Endothelial cell of umbilical vein (primary cell): ENCODE data around the gene DAAM1. TPM values are rescaled to one million over a fixed set of nuclear protein-coding genes. Genes with fewer than 3 reads are reported as not detected.

ENCODE experiments used
- BruUV-seq: library from RNA; stranded (reverse); fragments of 400-500 nt; replicated peaks from 2 replicates; lab custom pipeline; 2021; lab: Mats Ljungman, UMichigan
- CTCF ChIA-PET: fragments of 300-600, 350-600 bp; sonication (Branson Sonifier 250); formaldehyde crosslinking; loops from one replicate; lab custom pipeline; 2021; ENCODE audit warnings: antibody characterized with exemption, inconsistent platforms; lab: Charles Lee
- POLR2A ChIA-PET: fragments of 300-600, 350-600 bp; sonication (Branson Sonifier 250); formaldehyde crosslinking; loops from one replicate; lab custom pipeline; 2021; ENCODE audit warnings: antibody characterized with exemption, inconsistent platforms; lab: Charles Lee
- DNase-seq: peaks from one replicate; pipeline ENCODE4 v3.0.0-alpha.2; 2011; ENCODE audit warnings: low read depth, low spot score
- FAIRE-seq: peaks from 2 replicates; lab custom pipeline; 2011; peaks lifted over from hg19 to GRCh38; lab: Jason Lieb, UNC
- H2AFZ ChIP-seq: 2 replicates; pipeline ENCODE4 v1.6.0; 2012; ENCODE audit warnings: low read depth, low read length, control low read depth, inconsistent platforms
- H3K27ac ChIP-seq: 2 replicates; pipeline ENCODE4 v1.5.1; 2011; ENCODE audit warnings: low read depth, mild to moderate bottlenecking, control low read depth, low read length, moderate library complexity; ENCODE audit not compliant: insufficient read depth
- H3K27me3 ChIP-seq, 2 experiments: 2 replicates each; pipeline versions ENCODE4 v1.6.0 to v1.6.1; 2011; ENCODE audit warnings: low read length in 2 of 2, mixed read lengths in 1 of 2; ENCODE audit not compliant: control insufficient read depth in 2 of 2, insufficient read depth in 2 of 2
- H3K36me3 ChIP-seq, 2 experiments: 2 replicates in 1 of 2; 3 replicates in 1 of 2; pipeline ENCODE4 v1.5.1; 2011; ENCODE audit warnings: low read length in 2 of 2, mild to moderate bottlenecking in 1 of 2, moderate library complexity in 1 of 2; ENCODE audit not compliant: control insufficient read depth in 2 of 2, insufficient read depth in 2 of 2; ENCODE audit errors: extremely low read depth in 1 of 2
- H3K4me1 ChIP-seq: 3 replicates; pipeline ENCODE4 v1.5.1; 2011; ENCODE audit warnings: mild to moderate bottlenecking, low read length; ENCODE audit not compliant: control insufficient read depth, insufficient read depth; ENCODE audit errors: extremely low read depth
- H3K4me2 ChIP-seq: 2 replicates; pipeline ENCODE4 v1.6.1; 2011; ENCODE audit warnings: low read length, control low read depth, mixed read lengths; ENCODE audit not compliant: insufficient read depth
- H3K4me3 ChIP-seq, 3 experiments: fragments of 200-600 bp in 1 of 3; sonication (generic), shearing (Covaris generic) in 1 of 3; replicated peaks in 1 of 3; 2 replicates each; pipeline ENCODE4 v1.5.1; 2011 to 2016; ENCODE audit warnings: control low read depth in 3 of 3, low read length in 3 of 3, mild to moderate bottlenecking in 2 of 3, inconsistent platforms in 1 of 3, low read depth in 1 of 3, moderate library complexity in 1 of 3; ENCODE audit not compliant: insufficient read depth in 1 of 3
- H3K79me2 ChIP-seq: 2 replicates; pipeline ENCODE4 v1.6.0; 2012; ENCODE audit warnings: low read length, inconsistent platforms; ENCODE audit not compliant: control insufficient read depth, insufficient read depth
- H3K9ac ChIP-seq: replicated peaks from 2 replicates; pipeline ENCODE3; 2011; ENCODE audit warnings: low read length, control low read depth; ENCODE audit not compliant: insufficient read depth; ENCODE audit errors: extremely low read depth
- H3K9me1 ChIP-seq: replicated peaks from 3 replicates; pipeline ENCODE4 v1.6.0; 2011; ENCODE audit warnings: mild to moderate bottlenecking, low read length; ENCODE audit not compliant: control insufficient read depth, insufficient read depth; ENCODE audit errors: extremely low read depth
- H3K9me3 ChIP-seq: replicated peaks from 2 replicates; pipeline ENCODE4 v1.5.1; 2012; ENCODE audit warnings: low read length, inconsistent platforms; ENCODE audit not compliant: control insufficient read depth, insufficient read depth
- H4K20me1 ChIP-seq: replicated peaks from 2 replicates; pipeline ENCODE3; 2011; ENCODE audit warnings: mild to moderate bottlenecking, low read length; ENCODE audit not compliant: control insufficient read depth, insufficient read depth; ENCODE audit errors: extremely low read depth
- EZH2 ChIP-seq: IDR thresholded peaks from 2 replicates; pipeline ENCODE4 v1.6.1; 2012; ENCODE audit warnings: borderline replicate concordance, low read depth, mild to moderate bottlenecking, moderate library complexity, low read length, inconsistent platforms; ENCODE audit not compliant: severe bottlenecking
- FOS ChIP-seq: IDR thresholded peaks from 2 replicates; pipeline ENCODE4 v1.6.1; 2011; ENCODE audit warnings: mild to moderate bottlenecking, low read length, moderate library complexity, borderline replicate concordance; ENCODE audit not compliant: insufficient read depth
- GATA2 ChIP-seq: IDR thresholded peaks from 2 replicates; pipeline ENCODE4 v1.7.0; 2011; ENCODE audit warnings: low read depth, mild to moderate bottlenecking, moderate library complexity, mixed read lengths, low read length; ENCODE audit not compliant: insufficient read length, insufficient read depth
- JUN ChIP-seq: IDR thresholded peaks from 2 replicates; pipeline ENCODE4 v1.6.1; 2011; ENCODE audit warnings: borderline replicate concordance, low read depth; ENCODE audit not compliant: insufficient read length, insufficient read depth
- MYC ChIP-seq: IDR thresholded peaks from one replicate; pipeline ENCODE4 v1.6.1; 2011; ENCODE audit warnings: mild to moderate bottlenecking, low read depth, low read length
- POLR2A ChIP-seq: IDR thresholded peaks from 2 replicates; pipeline ENCODE4 v1.6.1; 2012; ENCODE audit warnings: low read depth, mild to moderate bottlenecking, control low read depth, low read length
- POLR2AphosphoS5 ChIP-seq: IDR thresholded peaks from 2 replicates; pipeline ENCODE4 v1.6.1; 2012; ENCODE audit warnings: low read depth, mild to moderate bottlenecking, control low read depth, low read length, moderate library complexity; ENCODE audit not compliant: insufficient read depth
- dilution Hi-C: fragments of 300-500 bp; cut with MboI; formaldehyde crosslinking; loops from one replicate; pipeline ENCODE4 v1.15.0; 2019; ENCODE audit warnings: low sequenced_read_pairs; ENCODE audit not compliant: extremely low pct_ligation_motif_present
- intact Hi-C: fragments of 100-400 bp; cut with micrococcal nuclease; formaldehyde crosslinking; loops from one replicate; pipeline ENCODE4 v1.10.0; 2022
- polyA plus RNA-seq, 4 experiments: library from polyadenylated mRNA; depleted of rRNA in 3 of 4; stranded (reverse) in 3 of 4; unstranded in 1 of 4; fragments of >200 nt; gene quantifications; 2 replicates each; pipeline versions ENCODE4 v1.2.1 to v1.2.3, GENCODE V29; 2011 to 2012; ENCODE audit warnings: missing spikeins in 1 of 4
- total RNA-seq: library from RNA; stranded (reverse); gene quantifications from 2 replicates; pipeline ENCODE4 v1.2.3, GENCODE V29; 2021
- TF ChIP-seq, protein P1 (sequence below): IDR thresholded peaks from 2 replicates; pipeline ENCODE4 v1.6.1; 2011; ENCODE audit not compliant: insufficient read depth, insufficient read length
- TF ChIP-seq, protein P2 (sequence below), 2 donors: IDR thresholded peaks; 1 replicate in 1 of 2; 2 replicates in 1 of 2; pipeline ENCODE4 v1.5.1; 2011; ENCODE audit warnings: low read length in 2 of 2, mild to moderate bottlenecking in 2 of 2, moderate library complexity in 2 of 2, control low read depth in 1 of 2, inconsistent platforms in 1 of 2, low read depth in 1 of 2; ENCODE audit not compliant: insufficient read depth in 1 of 2; ENCODE audit errors: extremely low read depth in 1 of 2

The DAAM1 gene
- total and polyA plus RNA-seq, 2 donors (not counting 3 experiments of a cell fraction or from before 2014, with no cell fraction given), result 10.2 to 25.3 TPM

DNA sequence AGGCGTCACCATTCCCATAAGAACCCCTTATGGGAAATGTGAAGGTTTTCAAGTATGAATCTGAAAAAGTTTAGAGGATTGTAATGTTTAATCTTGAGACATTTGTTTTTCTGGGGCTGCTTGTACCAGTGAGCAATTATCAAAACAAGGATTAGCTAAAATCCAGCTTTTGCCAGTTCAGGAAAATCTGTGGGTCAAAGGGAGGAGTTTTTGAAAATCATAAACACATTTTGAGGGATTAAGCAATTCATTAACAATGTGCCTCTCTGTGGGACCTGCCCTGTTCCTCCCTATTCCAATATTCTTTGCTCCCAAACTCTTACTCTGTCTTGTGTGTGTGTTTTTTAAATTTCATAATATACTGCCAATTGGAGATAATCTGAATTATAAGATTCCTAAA, 11.7 kb upstream of the DAAM1 start:
- no peak overlapping the region for H2AFZ ChIP-seq
- H3K9ac ChIP-seq, result no peak overlapping the region
- no peak overlapping the region for H3K4me3 ChIP-seq
- no peaks in the 10 kb centered on the region for H3K4me1 ChIP-seq
- no peak overlapping the region for H3K27ac ChIP-seq
- dilution Hi-C loops (no loop called here), intact Hi-C loops (no loop called here)
- DNase-seq (no peak), FAIRE-seq (no peak)
- TF ChIP-seq, protein P1, sequence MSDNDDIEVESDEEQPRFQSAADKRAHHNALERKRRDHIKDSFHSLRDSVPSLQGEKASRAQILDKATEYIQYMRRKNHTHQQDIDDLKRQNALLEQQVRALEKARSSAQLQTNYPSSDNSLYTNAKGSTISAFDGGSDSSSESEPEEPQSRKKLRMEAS, result no peak
- TF ChIP-seq, protein P2, sequence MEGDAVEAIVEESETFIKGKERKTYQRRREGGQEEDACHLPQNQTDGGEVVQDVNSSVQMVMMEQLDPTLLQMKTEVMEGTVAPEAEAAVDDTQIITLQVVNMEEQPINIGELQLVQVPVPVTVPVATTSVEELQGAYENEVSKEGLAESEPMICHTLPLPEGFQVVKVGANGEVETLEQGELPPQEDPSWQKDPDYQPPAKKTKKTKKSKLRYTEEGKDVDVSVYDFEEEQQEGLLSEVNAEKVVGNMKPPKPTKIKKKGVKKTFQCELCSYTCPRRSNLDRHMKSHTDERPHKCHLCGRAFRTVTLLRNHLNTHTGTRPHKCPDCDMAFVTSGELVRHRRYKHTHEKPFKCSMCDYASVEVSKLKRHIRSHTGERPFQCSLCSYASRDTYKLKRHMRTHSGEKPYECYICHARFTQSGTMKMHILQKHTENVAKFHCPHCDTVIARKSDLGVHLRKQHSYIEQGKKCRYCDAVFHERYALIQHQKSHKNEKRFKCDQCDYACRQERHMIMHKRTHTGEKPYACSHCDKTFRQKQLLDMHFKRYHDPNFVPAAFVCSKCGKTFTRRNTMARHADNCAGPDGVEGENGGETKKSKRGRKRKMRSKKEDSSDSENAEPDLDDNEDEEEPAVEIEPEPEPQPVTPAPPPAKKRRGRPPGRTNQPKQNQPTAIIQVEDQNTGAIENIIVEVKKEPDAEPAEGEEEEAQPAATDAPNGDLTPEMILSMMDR (IDR thresholded peaks at IDR 0.05; ENCODE audit: extremely low read depth in 1 of 2, insufficient read depth in 1 of 2, low read depth in 1 of 2, low read length in 2 of 2), result no peak
- TF ChIP-seq POLR2AphosphoS5, result no peak
- no peak for TF ChIP-seq JUN
- no peak for TF ChIP-seq GATA2
- TF ChIP-seq FOS, result no peak
- no peak for TF ChIP-seq MYC
- no peak for TF ChIP-seq POLR2A
- no peak for TF ChIP-seq EZH2
- no TSS peak for BruUV-seq
- no peaks in the 10 kb centered on the region for H3K9me3 ChIP-seq
- no peaks in the 10 kb centered on the region for H3K9me1 ChIP-seq
- ChIA-PET CTCF (interaction anchor here (1.1 to 1.5 kb wide), 2 partner anchors 12 to 267 kb away, joined by 3 to 6 read pairs; partner anchors contain the start of gene DAAM1), POLR2A (no interaction called here)
- peaks cover 5 to 10% of the 10 kb centered on the region in 2 experiments for H3K27me3 ChIP-seq
- H3K79me2 ChIP-seq, result no peaks in the 10 kb centered on the region
- H4K20me1 ChIP-seq, result no peaks in the 10 kb centered on the region
- no peaks in the 10 kb centered on the region for H3K36me3 ChIP-seq
- no peak overlapping the region for H3K4me2 ChIP-seq
